HG03159 (cell line): Measurements from ENCODE around the gene ZNF580.
A peak's percentile ranks its signal among the peaks of the same experiment; 100 is the strongest.

Experiments
- ATAC-seq: cut with Tn5 transposase; IDR thresholded peaks from one replicate; pipeline ENCODE4 v1.9.1; 2021; ENCODE audit warnings: mild to moderate bottlenecking, moderate library complexity; ENCODE audit not compliant: unreplicated experiment

Gene ZNF580

GRCh38 chr19:55605637-55606470 is 34.9 kb upstream of the ZNF580 start, which contains the start of gene ZNF865:
Gene ZNF865, plus strand, starts transcription at chr19:55605647. Its CDS starts 7,972 bp downstream, at chr19:55613619.
- peak; percentile 34 for ATAC-seq

GRCh38 chr19:55606471-55606787 is 34.4 kb upstream of the ZNF580 start:
- no peak for ATAC-seq

- ATAC-seq, result no peak
Observed at GRCh38 chr19:55606817-55607216, 34.0 kb upstream of the ZNF580 start.

- no peak for ATAC-seq
Observed at GRCh38 chr19:55609326-55609725, 31.5 kb upstream of the ZNF580 start.

- ATAC-seq, result no peak
Observed at GRCh38 chr19:55611300-55611982, 29.4 kb upstream of the ZNF580 start.

- no peak for ATAC-seq
Observed at GRCh38 chr19:55611983-55612645, 28.7 kb upstream of the ZNF580 start.

- no peak for ATAC-seq
Observed at GRCh38 chr19:55613396-55613795, 27.4 kb upstream of the ZNF580 start.

DNA sequence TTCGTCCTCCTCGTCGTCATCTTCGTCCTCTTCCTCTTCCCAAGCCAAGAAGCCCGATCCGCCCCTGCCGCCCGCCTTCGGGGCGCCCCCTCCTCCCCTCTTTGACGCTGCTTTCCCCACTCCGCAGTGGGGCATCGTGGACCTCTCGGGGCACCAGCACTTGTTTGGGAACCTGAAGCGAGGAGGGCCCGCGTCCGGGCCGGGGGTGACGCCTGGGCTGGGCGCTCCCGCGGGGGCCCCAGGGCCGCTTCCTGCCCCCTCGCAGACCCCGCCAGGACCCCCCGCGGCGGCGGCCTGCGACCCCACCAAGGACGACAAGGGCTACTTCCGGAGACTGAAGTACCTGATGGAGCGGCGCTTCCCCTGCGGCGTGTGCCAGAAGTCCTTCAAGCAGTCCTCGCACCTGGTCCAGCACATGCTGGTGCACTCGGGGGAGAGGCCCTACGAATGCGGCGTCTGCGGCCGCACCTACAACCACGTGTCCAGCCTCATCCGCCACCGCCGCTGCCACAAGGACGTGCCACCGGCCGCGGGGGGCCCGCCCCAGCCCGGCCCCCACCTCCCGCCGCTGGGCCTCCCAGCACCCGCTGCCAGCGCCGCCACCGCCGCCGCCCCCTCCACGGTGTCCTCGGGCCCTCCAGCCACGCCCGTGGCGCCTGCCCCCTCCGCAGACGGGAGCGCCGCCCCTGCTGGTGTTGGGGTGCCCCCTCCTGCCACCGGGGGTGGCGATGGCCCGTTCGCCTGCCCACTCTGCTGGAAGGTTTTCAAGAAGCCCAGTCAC is 26.7 kb upstream of the ZNF580 start:
- ATAC-seq, result no peak

GRCh38 chr19:55614711-55615542 is 25.9 kb upstream of the ZNF580 start:
- no peak for ATAC-seq

GRCh38 chr19:55615543-55616394 is 25.0 kb upstream of the ZNF580 start:
- no peak for ATAC-seq

GRCh38 chr19:55616395-55616875 is 24.4 kb upstream of the ZNF580 start:
- ATAC-seq, result no peak

DNA sequence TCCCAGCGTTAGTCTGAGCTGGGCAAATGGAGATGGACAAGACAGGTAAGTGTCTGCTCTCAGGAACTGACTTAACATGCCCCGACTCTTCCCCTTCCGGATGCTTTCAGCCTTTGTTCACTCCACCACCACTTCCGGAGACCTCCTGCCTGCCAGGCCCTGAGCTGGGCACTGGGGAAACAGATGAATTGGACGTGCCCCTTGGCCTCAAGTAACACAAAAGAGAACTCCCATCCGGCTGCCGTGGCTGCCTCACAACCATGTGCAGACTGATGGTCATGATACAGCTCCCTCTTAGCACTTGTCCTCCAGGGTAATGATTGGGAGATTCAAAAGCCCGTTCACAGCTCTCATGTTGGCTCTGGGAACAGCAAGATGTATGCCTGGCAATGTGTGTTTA is 23.4 kb upstream of the ZNF580 start:
- no peak for ATAC-seq

DNA sequence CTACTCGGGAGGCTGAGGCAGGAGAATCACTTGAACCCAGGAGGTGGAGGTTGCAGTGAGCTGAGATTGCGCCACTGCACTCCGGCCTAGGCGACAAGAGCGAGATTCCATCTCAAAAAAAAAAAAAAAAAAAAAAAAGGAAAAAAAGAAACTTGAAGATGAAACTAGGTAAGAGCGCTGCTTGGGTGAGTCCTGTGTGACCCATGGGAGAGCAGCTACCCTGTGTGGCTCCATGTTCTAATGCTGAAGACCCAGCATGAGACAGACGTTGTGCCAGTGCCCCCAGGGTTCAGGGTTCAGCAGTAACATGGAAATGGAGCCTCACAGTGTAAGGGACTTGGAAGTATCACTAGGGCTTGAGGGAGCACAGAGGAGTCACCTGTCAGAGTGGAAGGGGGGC is 22.4 kb upstream of the ZNF580 start:
- ATAC-seq, result no peak

- ATAC-seq, result no peak
Observed at GRCh38 chr19:55619286-55619685, 21.5 kb upstream of the ZNF580 start.

- no peak for ATAC-seq
Observed at GRCh38 chr19:55620410-55621204, 20.2 kb upstream of the ZNF580 start.

DNA sequence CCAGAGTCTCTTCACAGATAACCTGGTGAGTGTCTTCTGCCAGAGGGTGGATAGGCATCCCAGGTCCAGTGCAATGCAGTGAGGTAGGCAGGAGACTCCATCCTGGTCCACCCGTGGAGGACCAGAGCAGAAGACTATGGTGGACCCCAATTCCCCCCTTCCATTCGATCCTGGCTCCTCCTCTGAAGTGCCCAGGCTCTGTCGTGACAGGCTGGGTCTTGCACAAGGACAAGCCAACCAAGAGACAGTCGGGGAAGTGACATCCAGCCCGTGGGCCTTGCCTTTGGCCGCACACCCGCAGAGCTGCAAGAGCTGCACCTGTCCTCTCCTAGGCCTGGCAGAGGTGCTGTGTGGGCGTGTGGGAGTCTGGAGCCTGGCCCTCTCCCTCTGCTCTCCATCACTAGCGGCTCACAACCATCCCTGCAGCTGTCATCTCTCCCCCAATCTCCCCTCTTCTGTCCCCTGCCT is 19.6 kb upstream of the ZNF580 start:
- ATAC-seq, result no peak

GRCh38 chr19:55621673-55622231 is 19.1 kb upstream of the ZNF580 start:
- no peak for ATAC-seq
